Measurements from ENCODE around the gene TNFSF15.

DNA sequence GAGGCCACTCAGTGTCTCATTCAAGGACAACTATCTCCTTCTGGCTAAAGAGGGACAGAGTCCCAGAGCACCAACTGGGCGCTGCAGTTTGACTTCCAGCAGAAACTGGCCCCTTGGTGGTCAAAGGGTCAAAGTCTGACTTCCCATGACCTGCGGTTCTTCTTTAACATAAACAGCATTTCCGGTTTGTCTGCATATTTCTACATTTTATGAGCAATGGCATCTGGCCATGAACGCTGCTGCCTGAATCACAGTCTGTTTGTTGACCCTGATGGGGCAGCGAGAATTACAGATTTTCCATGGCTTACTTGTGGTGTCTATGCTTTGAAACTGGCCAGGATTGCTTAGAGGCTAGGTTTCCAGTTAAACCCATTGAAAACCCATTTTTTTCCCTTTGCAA lies 1.3 kb downstream of the TNFSF15 start:
- TF ChIP-seq, protein P1, sequence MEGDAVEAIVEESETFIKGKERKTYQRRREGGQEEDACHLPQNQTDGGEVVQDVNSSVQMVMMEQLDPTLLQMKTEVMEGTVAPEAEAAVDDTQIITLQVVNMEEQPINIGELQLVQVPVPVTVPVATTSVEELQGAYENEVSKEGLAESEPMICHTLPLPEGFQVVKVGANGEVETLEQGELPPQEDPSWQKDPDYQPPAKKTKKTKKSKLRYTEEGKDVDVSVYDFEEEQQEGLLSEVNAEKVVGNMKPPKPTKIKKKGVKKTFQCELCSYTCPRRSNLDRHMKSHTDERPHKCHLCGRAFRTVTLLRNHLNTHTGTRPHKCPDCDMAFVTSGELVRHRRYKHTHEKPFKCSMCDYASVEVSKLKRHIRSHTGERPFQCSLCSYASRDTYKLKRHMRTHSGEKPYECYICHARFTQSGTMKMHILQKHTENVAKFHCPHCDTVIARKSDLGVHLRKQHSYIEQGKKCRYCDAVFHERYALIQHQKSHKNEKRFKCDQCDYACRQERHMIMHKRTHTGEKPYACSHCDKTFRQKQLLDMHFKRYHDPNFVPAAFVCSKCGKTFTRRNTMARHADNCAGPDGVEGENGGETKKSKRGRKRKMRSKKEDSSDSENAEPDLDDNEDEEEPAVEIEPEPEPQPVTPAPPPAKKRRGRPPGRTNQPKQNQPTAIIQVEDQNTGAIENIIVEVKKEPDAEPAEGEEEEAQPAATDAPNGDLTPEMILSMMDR (conservative IDR thresholded peaks at IDR 0.05), result no peak
- TF ChIP-seq EZH2 (IDR thresholded peaks at IDR 0.05; ENCODE audit: low read depth), result no peak

All from PC-9 (cell line).